GM12878 (cell line): ENCODE results near the gene ADCY9. TPM values are rescaled to one million over a fixed set of nuclear protein-coding genes. Genes with fewer than 3 reads are reported as not detected.

ENCODE experiments used
- ATAC-seq: fragments of 200-7000 bp; cut with Tn5 transposase; 3 replicates; pipeline ENCODE4 v1.9.1; 2020; ENCODE audit warnings: mild to moderate bottlenecking, moderate library complexity
- BruUV-seq: library from RNA; stranded (reverse); fragments of 400-500 nt; replicated peaks from 2 replicates; lab custom pipeline; 2021; lab: Mats Ljungman, UMichigan
- CTCF ChIA-PET: fragments of 300-600 bp; sonication (Branson Sonifier 250); formaldehyde crosslinking; extraction: SDS; loops from one replicate; lab custom pipeline; 2021; ENCODE audit warnings: inconsistent platforms; lab: Yijun Ruan, JAX
- POLR2A ChIA-PET: fragments of 350-600 bp; formaldehyde crosslinking; extraction: SDS; loops from one replicate; lab custom pipeline; 2021; ENCODE audit warnings: inconsistent platforms; lab: Charles Lee
- RAD21 ChIA-PET: fragments of 300-600 bp; sonication (Branson Sonifier 250); formaldehyde crosslinking; loops from one replicate; lab custom pipeline; 2023; ENCODE audit warnings: antibody characterized with exemption; ENCODE audit not compliant: unreplicated experiment; lab: Charles Lee
- SMC1A ChIA-PET: fragments of 300-600 bp; sonication (Branson Sonifier 250); formaldehyde crosslinking; loops from one replicate; lab custom pipeline; 2023; ENCODE audit not compliant: unreplicated experiment, uncharacterized antibody; lab: Charles Lee
- DNase-seq: peaks from one replicate; pipeline ENCODE4 v3.0.0-alpha.2; 2011; ENCODE audit warnings: low read depth, low spot score
- FAIRE-seq: peaks from 3 replicates; lab custom pipeline; 2011; peaks lifted over from hg19 to GRCh38; lab: Jason Lieb, UNC
- H2AFZ ChIP-seq: 2 replicates; pipeline ENCODE4 v1.6.0; 2011; ENCODE audit warnings: low read depth, low read length, control low read depth; ENCODE audit not compliant: control insufficient read depth
- H3K27ac ChIP-seq: 2 replicates; pipeline ENCODE4 v1.5.1; 2011; ENCODE audit warnings: control low read depth; ENCODE audit not compliant: control insufficient read depth, insufficient read depth
- H3K27me3 ChIP-seq, 2 experiments: replicated peaks in 1 of 2; 2 replicates each; pipeline versions ENCODE4 v1.6.0 to v1.6.1; 2011; ENCODE audit warnings: low read length in 1 of 2; ENCODE audit not compliant: control insufficient read depth in 2 of 2, insufficient read depth in 2 of 2
- H3K36me3 ChIP-seq, 2 experiments: 2 replicates each; pipeline ENCODE4 v1.5.1; 2011; ENCODE audit warnings: low read length in 1 of 2; ENCODE audit not compliant: control insufficient read depth in 2 of 2, insufficient read depth in 2 of 2
- H3K4me1 ChIP-seq: 2 replicates; pipeline ENCODE4 v1.6.1; 2011; ENCODE audit warnings: mild to moderate bottlenecking, low read length, moderate library complexity, mixed read lengths; ENCODE audit not compliant: control insufficient read depth, insufficient read depth
- H3K4me2 ChIP-seq: 2 replicates; pipeline ENCODE4 v1.6.0; 2011; ENCODE audit warnings: control low read depth; ENCODE audit not compliant: control insufficient read depth, insufficient read depth
- H3K4me3 ChIP-seq: fragments of 200-600 bp; sonication (generic); 2 replicates; pipeline ENCODE4 v1.5.1; 2016
- H3K79me2 ChIP-seq: 2 replicates; pipeline ENCODE4 v1.6.0; 2011; ENCODE audit warnings: low read length; ENCODE audit not compliant: control insufficient read depth, insufficient read depth
- H3K9ac ChIP-seq: 2 replicates; pipeline ENCODE4 v1.8.0; 2011; ENCODE audit warnings: low read length, control low read depth, mixed read lengths; ENCODE audit not compliant: control insufficient read depth, insufficient read depth
- H3K9me3 ChIP-seq: replicated peaks from 3 replicates; pipeline ENCODE4 v1.5.1; 2011; ENCODE audit warnings: mild to moderate bottlenecking, low read length; ENCODE audit not compliant: control insufficient read depth, insufficient read depth
- H4K20me1 ChIP-seq: 2 replicates; pipeline ENCODE4 v1.6.0; 2011; ENCODE audit not compliant: control insufficient read depth, insufficient read depth
- BMI1 ChIP-seq: fragments of 450-650 bp; IDR thresholded peaks from 2 replicates; pipeline ENCODE4 v1.6.1; 2016; ENCODE audit warnings: mild to moderate bottlenecking, moderate library complexity, borderline replicate concordance
- HCFC1 ChIP-seq: fragments of 150-350 bp; IDR thresholded peaks from 2 replicates; pipeline ENCODE4 v1.6.1; 2014; ENCODE audit warnings: low read length
- HDAC2 ChIP-seq: fragments of 200-600 bp; sonication (generic); IDR thresholded peaks from 2 replicates; pipeline ENCODE4 v1.6.1; 2017
- IKZF1 ChIP-seq: fragments of 450-650 bp; conservative IDR thresholded peaks from 2 replicates; pipeline ENCODE4 v1.6.1; 2017; ENCODE audit warnings: antibody characterized with exemption, mild to moderate bottlenecking
- NFYA ChIP-seq: IDR thresholded peaks from 2 replicates; pipeline ENCODE4 v1.6.1; 2011; ENCODE audit warnings: low read depth, mild to moderate bottlenecking, low read length, improper control_type of control experiment, borderline replicate concordance
- RB1 ChIP-seq: fragments of 450-650 bp; formaldehyde crosslinking; IDR thresholded peaks from 2 replicates; pipeline ENCODE4 v1.6.1; 2017; ENCODE audit warnings: mild to moderate bottlenecking, borderline replicate concordance
- RFX5 ChIP-seq: IDR thresholded peaks from 2 replicates; pipeline ENCODE4 v1.6.1; 2011; ENCODE audit warnings: low read depth, low read length, improper control_type of control experiment
- SUPT20H ChIP-seq: IDR thresholded peaks from 2 replicates; pipeline ENCODE4 v1.6.1; 2011; ENCODE audit warnings: low read depth, mild to moderate bottlenecking, low read length, moderate library complexity, borderline replicate concordance; ENCODE audit not compliant: control insufficient read depth
- YBX1 ChIP-seq: fragments of 450-650 bp; IDR thresholded peaks from 2 replicates; pipeline ENCODE4 v1.6.1; 2016; ENCODE audit warnings: antibody characterized with exemption
- ZSCAN29 ChIP-seq: fragments of 450-650 bp; IDR thresholded peaks from 2 replicates; pipeline ENCODE4 v1.6.1; 2017; ENCODE audit warnings: mild to moderate bottlenecking, moderate library complexity
- WGBS: methylation state at CpG from one replicate; pipeline ENCODE4 v1.1.6; 2016; ENCODE audit warnings: low lambda C conversion rate; ENCODE audit not compliant: insufficient replicate concordance, insufficient coverage; ENCODE audit errors: missing lambda C conversion rate; 5-methylcytosine and 5-hydroxymethylcytosine counted together
- in situ Hi-C: fragments of 300-500 bp; cut with MboI; formaldehyde crosslinking; loops from 9 replicates; pipeline ENCODE4 v1.14.3; 2018; ENCODE audit warnings: mixed read lengths
- intact Hi-C: fragments of 100-400 bp; cut with micrococcal nuclease; formaldehyde crosslinking; loops from one replicate; pipeline ENCODE4 v1.14.2; 2022; ENCODE audit not compliant: unreplicated experiment
- polyA plus RNA-seq, 11 experiments: library from polyadenylated mRNA; depleted of rRNA in 4 of 11; unstranded in 6 of 11; stranded (reverse) in 5 of 11; fragments of >200 nt; fragmentation: Nextera tagmentation in 4 of 11; fragmentation: Illumina TruSeq in 1 of 11; extraction: Ambion mirVana in 4 of 11; extraction: Trizol in 1 of 11; gene quantifications; 1 replicate in 1 of 11; 2 replicates in 10 of 11; pipeline versions ENCODE4 v1.2.1 to v1.2.3, GENCODE V29; 2011 to 2016; ENCODE audit warnings: inconsistent platforms in 2 of 11, missing spikeins in 2 of 11, low read depth in 1 of 11
- total RNA-seq, 4 experiments: library from RNA; depleted of rRNA in 3 of 4; stranded (reverse); fragments of >200 nt in 3 of 4; fragmentation: Illumina TruSeq in 1 of 4; extraction: Trizol in 1 of 4; gene quantifications; 2 replicates each; pipeline versions ENCODE4 v1.2.1 to v1.2.3, GENCODE V29; 2013 to 2021
- TF ChIP-seq, protein P1 (sequence below): fragments of 450-650 bp; conservative IDR thresholded peaks from 2 replicates; pipeline ENCODE4 v1.6.1; 2017; ENCODE audit warnings: mild to moderate bottlenecking, moderate library complexity
- TF ChIP-seq, protein P2 (sequence below): fragments of 450-650 bp; IDR thresholded peaks from 2 replicates; pipeline ENCODE4 v1.6.1; 2017; ENCODE audit warnings: low read depth, mild to moderate bottlenecking, moderate library complexity
- TF ChIP-seq, protein P3 (sequence below): IDR thresholded peaks from 2 replicates; pipeline ENCODE4 v1.6.1; 2012; ENCODE audit warnings: low read depth, low read length, improper control_type of control experiment
- TF ChIP-seq, protein P4 (sequence below): fragments of 450-650 bp; formaldehyde crosslinking; IDR thresholded peaks from 2 replicates; pipeline ENCODE4 v1.5.0; 2022; ENCODE audit warnings: mild to moderate bottlenecking, missing genetic modification characterization

Gene ADCY9
- total and polyA plus RNA-seq, 10 of the 15 experiments (the other 5 are each of a cell fraction or from before 2014, with no cell fraction given): 0.09 to 0.41 (median 0.15) TPM; not detected in 3

DNA sequence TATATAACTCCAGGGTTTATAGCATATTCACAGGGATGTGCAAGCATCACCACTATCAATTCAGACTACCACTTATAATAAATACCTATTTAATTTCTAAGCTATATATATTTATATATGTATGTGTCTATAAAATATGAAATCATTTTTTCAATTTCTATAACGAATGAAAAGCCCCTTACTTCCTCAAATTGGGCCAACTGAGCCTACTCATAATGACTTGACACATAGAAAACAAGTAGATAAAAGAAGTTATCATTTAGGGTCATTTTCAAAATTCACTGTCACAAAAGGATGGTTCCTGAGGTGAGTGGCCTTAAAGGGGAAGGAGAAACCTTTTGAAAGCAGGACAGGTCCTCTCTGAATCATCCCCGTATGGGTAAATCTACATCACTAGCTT, 114.1 kb downstream of the ADCY9 start:
- Histone ChIP-seq H3K9me3 (no peaks in the 10 kb centered on the region), H2AFZ (no peak overlapping the region), H3K27me3 (no peaks in the 10 kb centered on the region), H3K9ac (no peak overlapping the region), H4K20me1 (no peaks in the 10 kb centered on the region), H3K4me1 (no peaks in the 10 kb centered on the region), H3K4me3 (no peak overlapping the region), H3K36me3 (no peaks in the 10 kb centered on the region), H3K4me2 (no peak overlapping the region), H3K27ac (no peak overlapping the region), H3K79me2 (no peaks in the 10 kb centered on the region)
- ATAC-seq (no peak), FAIRE-seq (no peak), DNase-seq (no peak)
- ChIA-PET CTCF (interaction anchor here (0.9 kb wide), 1 partner anchor 257 kb away, joined by 3 read pairs; no protein-coding TSS in a partner anchor), RAD21 (no interaction called here), SMC1A (no interaction called here), POLR2A (no interaction called here)
- no peak for TF ChIP-seq RB1
- TF ChIP-seq IKZF1: no peak
- TF ChIP-seq, protein P1, sequence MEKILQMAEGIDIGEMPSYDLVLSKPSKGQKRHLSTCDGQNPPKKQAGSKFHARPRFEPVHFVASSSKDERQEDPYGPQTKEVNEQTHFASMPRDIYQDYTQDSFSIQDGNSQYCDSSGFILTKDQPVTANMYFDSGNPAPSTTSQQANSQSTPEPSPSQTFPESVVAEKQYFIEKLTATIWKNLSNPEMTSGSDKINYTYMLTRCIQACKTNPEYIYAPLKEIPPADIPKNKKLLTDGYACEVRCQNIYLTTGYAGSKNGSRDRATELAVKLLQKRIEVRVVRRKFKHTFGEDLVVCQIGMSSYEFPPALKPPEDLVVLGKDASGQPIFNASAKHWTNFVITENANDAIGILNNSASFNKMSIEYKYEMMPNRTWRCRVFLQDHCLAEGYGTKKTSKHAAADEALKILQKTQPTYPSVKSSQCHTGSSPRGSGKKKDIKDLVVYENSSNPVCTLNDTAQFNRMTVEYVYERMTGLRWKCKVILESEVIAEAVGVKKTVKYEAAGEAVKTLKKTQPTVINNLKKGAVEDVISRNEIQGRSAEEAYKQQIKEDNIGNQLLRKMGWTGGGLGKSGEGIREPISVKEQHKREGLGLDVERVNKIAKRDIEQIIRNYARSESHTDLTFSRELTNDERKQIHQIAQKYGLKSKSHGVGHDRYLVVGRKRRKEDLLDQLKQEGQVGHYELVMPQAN: no peak
- TF ChIP-seq HCFC1: no peak
- TF ChIP-seq HDAC2: no peak
- no peak for TF ChIP-seq SUPT20H
- TF ChIP-seq RFX5: no peak
- no peak for TF ChIP-seq ZSCAN29
- TF ChIP-seq, protein P2, sequence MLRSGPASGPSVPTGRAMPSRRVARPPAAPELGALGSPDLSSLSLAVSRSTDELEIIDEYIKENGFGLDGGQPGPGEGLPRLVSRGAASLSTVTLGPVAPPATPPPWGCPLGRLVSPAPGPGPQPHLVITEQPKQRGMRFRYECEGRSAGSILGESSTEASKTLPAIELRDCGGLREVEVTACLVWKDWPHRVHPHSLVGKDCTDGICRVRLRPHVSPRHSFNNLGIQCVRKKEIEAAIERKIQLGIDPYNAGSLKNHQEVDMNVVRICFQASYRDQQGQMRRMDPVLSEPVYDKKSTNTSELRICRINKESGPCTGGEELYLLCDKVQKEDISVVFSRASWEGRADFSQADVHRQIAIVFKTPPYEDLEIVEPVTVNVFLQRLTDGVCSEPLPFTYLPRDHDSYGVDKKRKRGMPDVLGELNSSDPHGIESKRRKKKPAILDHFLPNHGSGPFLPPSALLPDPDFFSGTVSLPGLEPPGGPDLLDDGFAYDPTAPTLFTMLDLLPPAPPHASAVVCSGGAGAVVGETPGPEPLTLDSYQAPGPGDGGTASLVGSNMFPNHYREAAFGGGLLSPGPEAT: no peak
- no peak for TF ChIP-seq BMI1
- TF ChIP-seq, protein P3, sequence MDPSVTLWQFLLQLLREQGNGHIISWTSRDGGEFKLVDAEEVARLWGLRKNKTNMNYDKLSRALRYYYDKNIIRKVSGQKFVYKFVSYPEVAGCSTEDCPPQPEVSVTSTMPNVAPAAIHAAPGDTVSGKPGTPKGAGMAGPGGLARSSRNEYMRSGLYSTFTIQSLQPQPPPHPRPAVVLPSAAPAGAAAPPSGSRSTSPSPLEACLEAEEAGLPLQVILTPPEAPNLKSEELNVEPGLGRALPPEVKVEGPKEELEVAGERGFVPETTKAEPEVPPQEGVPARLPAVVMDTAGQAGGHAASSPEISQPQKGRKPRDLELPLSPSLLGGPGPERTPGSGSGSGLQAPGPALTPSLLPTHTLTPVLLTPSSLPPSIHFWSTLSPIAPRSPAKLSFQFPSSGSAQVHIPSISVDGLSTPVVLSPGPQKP: no peak
- TF ChIP-seq, protein P4, sequence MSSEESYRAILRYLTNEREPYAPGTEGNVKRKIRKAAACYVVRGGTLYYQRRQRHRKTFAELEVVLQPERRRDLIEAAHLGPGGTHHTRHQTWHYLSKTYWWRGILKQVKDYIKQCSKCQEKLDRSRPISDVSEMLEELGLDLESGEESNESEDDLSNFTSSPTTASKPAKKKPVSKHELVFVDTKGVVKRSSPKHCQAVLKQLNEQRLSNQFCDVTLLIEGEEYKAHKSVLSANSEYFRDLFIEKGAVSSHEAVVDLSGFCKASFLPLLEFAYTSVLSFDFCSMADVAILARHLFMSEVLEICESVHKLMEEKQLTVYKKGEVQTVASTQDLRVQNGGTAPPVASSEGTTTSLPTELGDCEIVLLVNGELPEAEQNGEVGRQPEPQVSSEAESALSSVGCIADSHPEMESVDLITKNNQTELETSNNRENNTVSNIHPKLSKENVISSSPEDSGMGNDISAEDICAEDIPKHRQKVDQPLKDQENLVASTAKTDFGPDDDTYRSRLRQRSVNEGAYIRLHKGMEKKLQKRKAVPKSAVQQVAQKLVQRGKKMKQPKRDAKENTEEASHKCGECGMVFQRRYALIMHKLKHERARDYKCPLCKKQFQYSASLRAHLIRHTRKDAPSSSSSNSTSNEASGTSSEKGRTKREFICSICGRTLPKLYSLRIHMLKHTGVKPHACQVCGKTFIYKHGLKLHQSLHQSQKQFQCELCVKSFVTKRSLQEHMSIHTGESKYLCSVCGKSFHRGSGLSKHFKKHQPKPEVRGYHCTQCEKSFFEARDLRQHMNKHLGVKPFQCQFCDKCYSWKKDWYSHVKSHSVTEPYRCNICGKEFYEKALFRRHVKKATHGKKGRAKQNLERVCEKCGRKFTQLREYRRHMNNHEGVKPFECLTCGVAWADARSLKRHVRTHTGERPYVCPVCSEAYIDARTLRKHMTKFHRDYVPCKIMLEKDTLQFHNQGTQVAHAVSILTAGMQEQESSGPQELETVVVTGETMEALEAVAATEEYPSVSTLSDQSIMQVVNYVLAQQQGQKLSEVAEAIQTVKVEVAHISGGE (CRISPR knock-in tag): no peak
- TF ChIP-seq YBX1: no peak
- no peak for TF ChIP-seq NFYA
- intact Hi-C loops: no loop called here
- no TSS peak for BruUV-seq
- WGBS: 25% methylated on average over 2 of the region's 2 CpGs
- in situ Hi-C loops: no loop called here
